HepG2 (cell line): Measurements from ENCODE around the gene ZNF526. TPM values are rescaled to one million over a fixed set of nuclear protein-coding genes. Genes with fewer than 3 reads are reported as not detected.

Experiments
- DMAP1 ChIP-seq: IDR thresholded peaks from 2 replicates; pipeline ENCODE4 v1.6.1; 2016
- EED ChIP-seq: sonication (generic); formaldehyde crosslinking; IDR thresholded peaks from 2 replicates; pipeline ENCODE4 v1.5.0; 2020; ENCODE audit warnings: mild to moderate bottlenecking, missing genetic modification reagents
- HNF4G ChIP-seq, 2 experiments: sonication (generic) in 1 of 2; formaldehyde crosslinking in 1 of 2; IDR thresholded peaks; 2 replicates each; pipeline versions ENCODE4 v1.4.0 to v1.6.1; 2011 to 2020; ENCODE audit warnings: borderline replicate concordance in 2 of 2, low read depth in 2 of 2, mild to moderate bottlenecking in 2 of 2, low read length in 1 of 2, missing genetic modification reagents in 1 of 2, moderate library complexity in 1 of 2
- MYC ChIP-seq: sonication (generic); formaldehyde crosslinking; IDR thresholded peaks from 2 replicates; pipeline ENCODE4 v1.9.0; 2021; ENCODE audit warnings: missing genetic modification reagents, borderline replicate concordance
- NFE2L1 ChIP-seq: sonication (generic); formaldehyde crosslinking; IDR thresholded peaks from 2 replicates; pipeline ENCODE4 v1.4.0; 2020; ENCODE audit warnings: missing genetic modification reagents, mild to moderate bottlenecking, borderline replicate concordance
- PLRG1 ChIP-seq: fragments of 450-650 bp; conservative IDR thresholded peaks from 2 replicates; pipeline ENCODE4 v1.6.1; 2016
- SRF ChIP-seq: IDR thresholded peaks from 2 replicates; pipeline ENCODE4 v1.6.1; 2011; ENCODE audit warnings: mild to moderate bottlenecking, low read depth, low read length, moderate library complexity
- TGIF2 ChIP-seq: IDR thresholded peaks from 2 replicates; pipeline ENCODE4 v1.6.1; 2016; ENCODE audit warnings: control low read depth, missing compliant biosample characterization
- ZNF235 ChIP-seq: sonication (generic); formaldehyde crosslinking; IDR thresholded peaks from 2 replicates; pipeline ENCODE4 v1.8.1; 2023; ENCODE audit warnings: mild to moderate bottlenecking, missing genetic modification reagents, borderline replicate concordance
- ZNF354B ChIP-seq: sonication (generic); formaldehyde crosslinking; IDR thresholded peaks from 2 replicates; pipeline ENCODE4 v1.8.0; 2022; ENCODE audit warnings: mild to moderate bottlenecking, missing genetic modification reagents
- polyA plus RNA-seq, 8 experiments: library from polyadenylated mRNA; depleted of rRNA in 3 of 8; stranded (reverse) in 7 of 8; unstranded in 1 of 8; fragments of >200 nt; fragmentation: Illumina TruSeq in 4 of 8; extraction: Trizol in 4 of 8; gene quantifications; 2 replicates each; pipeline versions ENCODE4 v1.2.1 to v1.2.3, GENCODE V29; 2011 to 2016; ENCODE audit warnings: low read depth in 4 of 8, missing spikeins in 1 of 8, mixed read lengths in 1 of 8; ENCODE audit not compliant: insufficient read depth in 1 of 8
- total RNA-seq, 5 experiments: library from RNA; depleted of rRNA; stranded (reverse); fragments of >200 nt; fragmentation: Illumina TruSeq; extraction: Trizol; gene quantifications; 2 replicates each; pipeline ENCODE4 v1.2.3, GENCODE V29; 2016; ENCODE audit warnings: low read depth in 1 of 5
- TF ChIP-seq, protein P1 (sequence below): sonication (generic); formaldehyde crosslinking; IDR thresholded peaks from 2 replicates; pipeline ENCODE4 v1.4.0; 2020; ENCODE audit warnings: mild to moderate bottlenecking, missing genetic modification reagents
- TF ChIP-seq, protein P2 (sequence below): conservative IDR thresholded peaks from 2 replicates; pipeline ENCODE4 v1.6.1; 2018; ENCODE audit warnings: missing genetic modification reagents
- TF ChIP-seq, protein P3 (sequence below): sonication (generic); formaldehyde crosslinking; IDR thresholded peaks from 2 replicates; pipeline ENCODE4 v1.8.0; 2022; ENCODE audit warnings: missing genetic modification reagents, mild to moderate bottlenecking, inconsistent platforms, borderline replicate concordance
- TF ChIP-seq, protein P4 (sequence below): sonication (generic); formaldehyde crosslinking; IDR thresholded peaks from 2 replicates; pipeline ENCODE4 v1.4.0; 2020; ENCODE audit warnings: missing genetic modification reagents
- TF ChIP-seq, protein P5 (sequence below): IDR thresholded peaks from 2 replicates; pipeline ENCODE4 v1.6.1; 2016; ENCODE audit warnings: missing genetic modification reagents, missing compliant biosample characterization
- TF ChIP-seq, protein P6 (sequence below): sonication (generic); formaldehyde crosslinking; IDR thresholded peaks from 2 replicates; pipeline ENCODE4 v1.5.0; 2020; ENCODE audit warnings: missing genetic modification reagents
- TF ChIP-seq, protein P7 (sequence below): sonication (generic); formaldehyde crosslinking; IDR thresholded peaks from 2 replicates; pipeline ENCODE4 v1.5.0; 2020; ENCODE audit warnings: mild to moderate bottlenecking, missing genetic modification reagents, borderline replicate concordance

The ZNF526 gene
- total and polyA plus RNA-seq, 2 of the 13 experiments (the other 11 are each of a cell fraction or from before 2014, with no cell fraction given) = 3.3 to 8.4 TPM

DNA sequence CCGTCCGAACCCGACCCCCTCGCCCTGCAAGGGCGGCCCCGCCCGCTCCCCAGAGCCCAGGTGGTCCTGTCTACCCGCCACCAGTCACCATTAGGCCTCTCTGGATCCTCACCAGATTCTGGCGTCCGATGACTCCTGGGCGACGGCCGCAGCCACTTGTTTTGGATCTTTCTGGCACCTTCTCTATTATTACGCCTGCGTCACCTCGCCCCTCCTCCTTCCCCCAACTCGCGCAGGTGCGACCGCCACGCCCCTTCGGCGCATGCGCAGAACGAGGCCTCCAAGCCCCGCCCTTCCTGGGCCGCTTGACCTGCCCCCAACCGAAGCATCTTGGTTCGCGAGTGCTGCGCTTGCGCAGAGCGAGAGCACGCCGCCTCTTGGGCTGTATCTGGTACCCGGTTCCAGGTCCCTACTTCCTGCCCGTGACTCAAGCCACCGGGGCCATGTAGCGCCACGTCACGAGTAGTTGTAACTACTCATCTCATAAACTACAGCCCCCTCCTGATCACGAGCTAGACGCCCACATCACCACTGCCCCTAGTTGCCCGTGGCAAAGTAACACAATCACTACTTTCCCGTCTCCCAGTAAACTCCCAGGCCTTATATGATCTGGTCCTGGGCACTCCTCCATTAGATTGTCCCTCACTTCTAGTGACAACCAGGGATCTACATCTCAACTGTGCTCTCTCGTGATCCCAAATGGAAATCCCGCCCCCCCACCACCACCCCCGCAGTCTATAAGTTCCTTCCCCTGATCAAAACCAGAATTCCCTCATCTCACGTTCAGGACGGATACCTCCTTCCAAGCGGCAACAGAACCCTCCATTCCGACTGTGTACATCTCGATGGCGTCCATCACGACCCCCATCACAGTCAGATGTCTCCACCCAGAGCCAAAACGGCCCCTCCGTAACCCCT is 2.3 kb upstream of the ZNF526 start, which contains the start of gene DEDD2 (continued):
- TF ChIP-seq, protein P1, sequence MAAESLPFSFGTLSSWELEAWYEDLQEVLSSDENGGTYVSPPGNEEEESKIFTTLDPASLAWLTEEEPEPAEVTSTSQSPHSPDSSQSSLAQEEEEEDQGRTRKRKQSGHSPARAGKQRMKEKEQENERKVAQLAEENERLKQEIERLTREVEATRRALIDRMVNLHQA (CRISPR knock-in tag) = no peak
- TF ChIP-seq TGIF2 (no peak), EED (no peak), MYC (CRISPR knock-in tag) (peak; percentile 62; the same call in 1 of the 2 replicates), HNF4G (IDR thresholded peaks at IDR 0.05; ENCODE audit: borderline replicate concordance, low read depth, low read length) (no peak), HNF4G (CRISPR knock-in tag; IDR thresholded peaks at IDR 0.05; ENCODE audit: borderline replicate concordance, low read depth) (no peak), SRF (no peak), DMAP1 (CRISPR knock-in tag) (peak; percentile 35; the same call in 1 of the 2 replicates), ZNF235 (no peak), ZNF354B (CRISPR knock-in tag) (no peak), PLRG1 (no peak), NFE2L1 (CRISPR knock-in tag) (no peak)
- TF ChIP-seq, protein P2, sequence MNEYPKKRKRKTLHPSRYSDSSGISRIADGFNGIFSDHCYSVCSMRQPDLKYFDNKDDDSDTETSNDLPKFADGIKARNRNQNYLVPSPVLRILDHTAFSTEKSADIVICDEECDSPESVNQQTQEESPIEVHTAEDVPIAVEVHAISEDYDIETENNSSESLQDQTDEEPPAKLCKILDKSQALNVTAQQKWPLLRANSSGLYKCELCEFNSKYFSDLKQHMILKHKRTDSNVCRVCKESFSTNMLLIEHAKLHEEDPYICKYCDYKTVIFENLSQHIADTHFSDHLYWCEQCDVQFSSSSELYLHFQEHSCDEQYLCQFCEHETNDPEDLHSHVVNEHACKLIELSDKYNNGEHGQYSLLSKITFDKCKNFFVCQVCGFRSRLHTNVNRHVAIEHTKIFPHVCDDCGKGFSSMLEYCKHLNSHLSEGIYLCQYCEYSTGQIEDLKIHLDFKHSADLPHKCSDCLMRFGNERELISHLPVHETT (CRISPR knock-in tag) = no peak
- TF ChIP-seq, protein P3, sequence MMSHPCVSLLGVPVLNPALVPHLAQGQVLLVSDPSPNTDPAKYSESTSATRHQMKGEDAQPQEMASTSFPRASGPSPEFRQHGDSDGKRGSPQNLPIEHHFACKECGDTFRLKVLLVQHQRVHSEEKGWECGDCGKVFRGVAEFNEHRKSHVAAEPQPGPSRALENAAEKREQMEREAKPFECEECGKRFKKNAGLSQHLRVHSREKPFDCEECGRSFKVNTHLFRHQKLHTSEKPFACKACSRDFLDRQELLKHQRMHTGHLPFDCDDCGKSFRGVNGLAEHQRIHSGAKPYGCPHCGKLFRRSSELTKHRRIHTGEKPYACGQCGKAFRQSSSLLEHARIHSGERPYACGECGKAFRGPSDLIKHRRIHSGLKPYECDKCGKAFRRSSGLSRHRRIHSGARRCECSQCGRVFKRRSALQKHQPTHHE (CRISPR knock-in tag) = peak; percentile 75; the same call in 1 of the 2 replicates
- TF ChIP-seq, protein P4, sequence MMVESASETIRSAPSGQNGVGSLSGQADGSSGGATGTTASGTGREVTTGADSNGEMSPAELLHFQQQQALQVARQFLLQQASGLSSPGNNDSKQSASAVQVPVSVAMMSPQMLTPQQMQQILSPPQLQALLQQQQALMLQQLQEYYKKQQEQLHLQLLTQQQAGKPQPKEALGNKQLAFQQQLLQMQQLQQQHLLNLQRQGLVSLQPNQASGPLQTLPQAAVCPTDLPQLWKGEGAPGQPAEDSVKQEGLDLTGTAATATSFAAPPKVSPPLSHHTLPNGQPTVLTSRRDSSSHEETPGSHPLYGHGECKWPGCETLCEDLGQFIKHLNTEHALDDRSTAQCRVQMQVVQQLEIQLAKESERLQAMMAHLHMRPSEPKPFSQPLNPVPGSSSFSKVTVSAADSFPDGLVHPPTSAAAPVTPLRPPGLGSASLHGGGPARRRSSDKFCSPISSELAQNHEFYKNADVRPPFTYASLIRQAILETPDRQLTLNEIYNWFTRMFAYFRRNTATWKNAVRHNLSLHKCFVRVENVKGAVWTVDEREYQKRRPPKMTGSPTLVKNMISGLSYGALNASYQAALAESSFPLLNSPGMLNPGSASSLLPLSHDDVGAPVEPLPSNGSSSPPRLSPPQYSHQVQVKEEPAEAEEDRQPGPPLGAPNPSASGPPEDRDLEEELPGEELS = no peak; the same call in 1 of the 2 replicates
- TF ChIP-seq, protein P5, sequence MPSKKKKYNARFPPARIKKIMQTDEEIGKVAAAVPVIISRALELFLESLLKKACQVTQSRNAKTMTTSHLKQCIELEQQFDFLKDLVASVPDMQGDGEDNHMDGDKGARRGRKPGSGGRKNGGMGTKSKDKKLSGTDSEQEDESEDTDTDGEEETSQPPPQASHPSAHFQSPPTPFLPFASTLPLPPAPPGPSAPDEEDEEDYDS (CRISPR knock-in tag) = peak; percentile 93
- TF ChIP-seq, protein P6, sequence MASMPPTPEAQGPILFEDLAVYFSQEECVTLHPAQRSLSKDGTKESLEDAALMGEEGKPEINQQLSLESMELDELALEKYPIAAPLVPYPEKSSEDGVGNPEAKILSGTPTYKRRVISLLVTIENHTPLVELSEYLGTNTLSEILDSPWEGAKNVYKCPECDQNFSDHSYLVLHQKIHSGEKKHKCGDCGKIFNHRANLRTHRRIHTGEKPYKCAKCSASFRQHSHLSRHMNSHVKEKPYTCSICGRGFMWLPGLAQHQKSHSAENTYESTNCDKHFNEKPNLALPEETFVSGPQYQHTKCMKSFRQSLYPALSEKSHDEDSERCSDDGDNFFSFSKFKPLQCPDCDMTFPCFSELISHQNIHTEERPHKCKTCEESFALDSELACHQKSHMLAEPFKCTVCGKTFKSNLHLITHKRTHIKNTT (CRISPR knock-in tag) = no peak
- TF ChIP-seq, protein P7, sequence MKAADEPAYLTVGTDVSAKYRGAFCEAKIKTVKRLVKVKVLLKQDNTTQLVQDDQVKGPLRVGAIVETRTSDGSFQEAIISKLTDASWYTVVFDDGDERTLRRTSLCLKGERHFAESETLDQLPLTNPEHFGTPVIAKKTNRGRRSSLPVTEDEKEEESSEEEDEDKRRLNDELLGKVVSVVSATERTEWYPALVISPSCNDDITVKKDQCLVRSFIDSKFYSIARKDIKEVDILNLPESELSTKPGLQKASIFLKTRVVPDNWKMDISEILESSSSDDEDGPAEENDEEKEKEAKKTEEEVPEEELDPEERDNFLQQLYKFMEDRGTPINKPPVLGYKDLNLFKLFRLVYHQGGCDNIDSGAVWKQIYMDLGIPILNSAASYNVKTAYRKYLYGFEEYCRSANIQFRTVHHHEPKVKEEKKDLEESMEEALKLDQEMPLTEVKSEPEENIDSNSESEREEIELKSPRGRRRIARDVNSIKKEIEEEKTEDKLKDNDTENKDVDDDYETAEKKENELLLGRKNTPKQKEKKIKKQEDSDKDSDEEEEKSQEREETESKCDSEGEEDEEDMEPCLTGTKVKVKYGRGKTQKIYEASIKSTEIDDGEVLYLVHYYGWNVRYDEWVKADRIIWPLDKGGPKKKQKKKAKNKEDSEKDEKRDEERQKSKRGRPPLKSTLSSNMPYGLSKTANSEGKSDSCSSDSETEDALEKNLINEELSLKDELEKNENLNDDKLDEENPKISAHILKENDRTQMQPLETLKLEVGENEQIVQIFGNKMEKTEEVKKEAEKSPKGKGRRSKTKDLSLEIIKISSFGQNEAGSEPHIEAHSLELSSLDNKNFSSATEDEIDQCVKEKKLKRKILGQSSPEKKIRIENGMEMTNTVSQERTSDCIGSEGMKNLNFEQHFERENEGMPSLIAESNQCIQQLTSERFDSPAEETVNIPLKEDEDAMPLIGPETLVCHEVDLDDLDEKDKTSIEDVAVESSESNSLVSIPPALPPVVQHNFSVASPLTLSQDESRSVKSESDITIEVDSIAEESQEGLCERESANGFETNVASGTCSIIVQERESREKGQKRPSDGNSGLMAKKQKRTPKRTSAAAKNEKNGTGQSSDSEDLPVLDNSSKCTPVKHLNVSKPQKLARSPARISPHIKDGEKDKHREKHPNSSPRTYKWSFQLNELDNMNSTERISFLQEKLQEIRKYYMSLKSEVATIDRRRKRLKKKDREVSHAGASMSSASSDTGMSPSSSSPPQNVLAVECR (CRISPR knock-in tag) = peak; percentile 86
